T-cell (primary cell): Measurements from ENCODE around the gene SYT7. TPM values are rescaled to one million over a fixed set of nuclear protein-coding genes. Genes with fewer than 3 reads are reported as not detected.

Source experiments
- ATAC-seq, 4 experiments: fragments of 200-7000 bp in 3 of 4; fragments of 150-1000 bp in 1 of 4; cut with Tn5 transposase; replicated peaks in 1 of 4; 1 replicate in 3 of 4; 2 replicates in 1 of 4; pipeline ENCODE4 v1.10.0; 2021; ENCODE audit warnings: moderate library complexity in 3 of 4, mild to moderate bottlenecking in 2 of 4, moderate number of reproducible peaks in 1 of 4
- CTCF ChIA-PET, 2 donors: fragments of 300-600 bp; sonication (Branson Sonifier 250); formaldehyde crosslinking; loops; one replicate each; lab custom pipeline; 2022; ENCODE audit warnings: antibody characterized with exemption in 2 of 2; lab: Charles Lee
- POLR2A ChIA-PET, 2 donors: fragments of 300-600 bp; sonication (Branson Sonifier 250); formaldehyde crosslinking; loops; one replicate each; lab custom pipeline; 2022; ENCODE audit warnings: antibody characterized with exemption in 2 of 2; lab: Charles Lee
- DNase-seq, 35 experiments: peaks; one replicate each; pipeline versions ENCODE4 v3.0.0 to v3.0.0-alpha.2; 2013 to 2023
- H3K27ac ChIP-seq: one replicate; pipeline ENCODE4 v1.5.1; 2013; ENCODE audit warnings: low read length
- H3K27me3 ChIP-seq, 2 experiments: replicated peaks in 1 of 2; 1 replicate in 1 of 2; 2 replicates in 1 of 2; pipeline versions ENCODE4 v1.6.1 to v1.7.0; 2013; ENCODE audit warnings: low read length in 1 of 2, mixed read lengths in 1 of 2; ENCODE audit not compliant: control insufficient read depth in 2 of 2, insufficient read depth in 2 of 2; ENCODE audit errors: extremely low read depth in 1 of 2
- H3K36me3 ChIP-seq, 2 donors: 1 replicate in 1 of 2; 2 replicates in 1 of 2; pipeline versions ENCODE4 v1.6.1 to v1.7.0; 2013; ENCODE audit warnings: low read length in 1 of 2; ENCODE audit not compliant: control insufficient read depth in 2 of 2, insufficient read depth in 1 of 2; ENCODE audit errors: extremely low read depth in 1 of 2
- H3K4me1 ChIP-seq, 2 experiments: 1 replicate in 1 of 2; 2 replicates in 1 of 2; pipeline versions ENCODE4 v1.6.1 to v1.7.0; 2013; ENCODE audit warnings: low read length in 2 of 2, mixed read lengths in 1 of 2; ENCODE audit not compliant: insufficient read depth in 2 of 2, control insufficient read depth in 1 of 2; ENCODE audit errors: extremely low read depth in 1 of 2
- H3K4me3 ChIP-seq, 2 donors: 1 replicate in 1 of 2; 2 replicates in 1 of 2; pipeline versions ENCODE4 v1.5.1 to v1.7.0; 2013; ENCODE audit warnings: mild to moderate bottlenecking in 2 of 2, low read length in 1 of 2, moderate library complexity in 1 of 2; ENCODE audit not compliant: control insufficient read depth in 1 of 2; ENCODE audit errors: extremely low read depth in 1 of 2
- H3K9me3 ChIP-seq: 2 replicates; pipeline ENCODE4 v1.7.0; 2013
- H3K27ac Mint-ChIP-seq, 2 donors: one replicate each; pipeline ENCODE4 v1.8.0; 2020 to 2021; ENCODE audit warnings: mild to moderate bottlenecking in 2 of 2, mixed read lengths in 2 of 2
- H3K27me3 Mint-ChIP-seq, 2 donors: one replicate each; pipeline ENCODE4 v1.8.0; 2021 to 2022; ENCODE audit warnings: mixed read lengths in 2 of 2
- H3K36me3 Mint-ChIP-seq: one replicate; pipeline ENCODE4 v1.8.0; 2021; ENCODE audit warnings: mixed read lengths
- H3K4me1 Mint-ChIP-seq, 3 donors: one replicate each; pipeline ENCODE4 v1.8.0; 2020 to 2022; ENCODE audit warnings: mixed read lengths in 3 of 3, mild to moderate bottlenecking in 1 of 3
- H3K4me3 Mint-ChIP-seq, 3 donors: one replicate each; pipeline ENCODE4 v1.8.0; 2020 to 2022; ENCODE audit warnings: mild to moderate bottlenecking in 3 of 3, mixed read lengths in 3 of 3, moderate library complexity in 3 of 3
- H3K9me3 Mint-ChIP-seq, 3 donors: one replicate each; pipeline ENCODE4 v1.8.0; 2020 to 2022; ENCODE audit warnings: mixed read lengths in 3 of 3
- WGBS: methylation state at CpG from one replicate; pipeline ENCODE4 v1.1.5; 2013; ENCODE audit warnings: missing lambda C conversion rate; ENCODE audit not compliant: insufficient coverage; 5-methylcytosine and 5-hydroxymethylcytosine counted together
- total RNA-seq, 35 experiments: library from RNA in 6 of 35; stranded (reverse) in 6 of 35; fragments of 120-200 nt in 1 of 35; gene quantifications; one replicate each; pipeline versions ENCODE4 v1.2.1 to v1.2.4 and lab custom pipeline; 2013 to 2026

Gene SYT7
- total RNA-seq, 5 donors from 2014 or later (not counting 1 experiment from before 2014, with no cell fraction given): 0.19 to 0.26 (median 0.20) TPM; not detected in 2

DNA sequence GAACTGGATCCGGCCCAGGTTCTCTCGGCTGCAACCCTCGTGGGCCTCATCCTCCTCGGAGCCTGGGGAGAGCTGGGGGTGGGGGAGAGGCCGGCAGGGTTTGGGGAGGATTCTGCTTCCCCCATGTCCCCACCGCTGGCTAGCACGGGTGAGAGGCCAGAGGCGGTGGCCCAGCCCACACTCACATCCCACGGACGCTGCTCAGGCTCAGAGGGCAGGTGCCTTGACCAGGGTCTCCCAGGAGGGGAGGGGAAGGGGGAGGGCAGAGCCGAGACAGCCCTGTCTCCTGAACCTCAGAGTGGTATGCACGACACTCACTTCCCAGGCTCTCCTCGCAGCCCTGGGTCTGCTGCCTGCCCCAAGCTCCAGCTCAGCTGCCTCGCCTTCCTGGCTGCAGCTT lies 52.8 kb downstream of the SYT7 start:
- H3K27me3 ChIP-seq: peaks cover 0 to 79% of the 10 kb centered on the region in 2 experiments
- no peak overlapping the region for H3K27ac ChIP-seq
- ChIA-PET POLR2A (no interaction called here), CTCF (no interaction called here)
- H3K4me3 ChIP-seq: no peak overlapping the region
- H3K4me1 ChIP-seq: no peaks in the 10 kb centered on the region
- no peaks in the 10 kb centered on the region for H3K36me3 ChIP-seq
- no peak for DNase-seq
- WGBS: 35% methylated on average over 3 of the region's 14 CpGs
- H3K9me3 ChIP-seq: no peaks in the 10 kb centered on the region
- no peaks in the 10 kb centered on the region for H3K9me3 Mint-ChIP-seq
- no peaks in the 10 kb centered on the region for H3K4me1 Mint-ChIP-seq
- H3K27ac Mint-ChIP-seq: no peak overlapping the region
- no peaks in the 10 kb centered on the region for H3K36me3 Mint-ChIP-seq
- H3K4me3 Mint-ChIP-seq: no peak overlapping the region
- no peak for ATAC-seq
- peaks cover 14 to 39% of the 10 kb centered on the region in 2 donors for H3K27me3 Mint-ChIP-seq

DNA sequence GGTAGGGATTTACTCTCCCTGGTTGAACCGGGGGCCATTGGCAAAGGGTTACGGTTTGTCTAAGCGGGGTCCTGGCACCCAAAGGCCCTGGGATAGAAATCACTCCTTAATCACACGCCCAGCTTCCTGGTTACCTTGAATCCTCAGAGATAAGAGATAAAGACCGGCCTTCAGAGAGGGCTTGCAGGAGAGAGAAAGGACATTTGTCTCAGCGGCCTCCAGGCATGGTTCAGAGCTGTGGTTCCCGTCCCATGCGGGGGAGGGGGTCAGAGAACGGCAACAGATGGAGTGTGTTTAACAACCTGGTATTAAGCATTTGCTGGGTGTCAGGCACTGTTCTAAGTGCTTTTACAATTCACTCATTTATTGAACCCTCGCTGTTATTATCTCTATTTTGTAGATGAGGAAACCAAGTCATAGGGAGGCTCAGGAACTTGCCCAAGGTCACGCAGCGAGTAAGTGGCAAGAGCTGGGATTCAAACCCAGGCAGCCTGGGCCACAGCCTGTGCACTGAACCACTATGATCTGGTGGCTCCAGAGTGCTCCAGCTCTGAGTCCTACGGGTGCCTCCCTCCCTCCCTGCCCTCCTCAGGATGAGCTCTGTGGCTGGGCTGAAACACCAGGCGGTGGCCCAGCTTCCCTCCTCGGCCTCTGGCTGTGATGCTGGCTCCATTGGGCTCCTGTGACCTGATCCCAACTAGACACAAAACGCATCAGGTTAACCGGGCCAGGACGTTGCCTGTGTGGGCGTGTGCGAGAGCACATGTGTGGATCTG lies 53.7 kb downstream of the SYT7 start:
- Histone ChIP-seq H3K4me3 (no peak overlapping the region), H3K27ac (no peak overlapping the region), H3K9me3 (no peaks in the 10 kb centered on the region), H3K27me3 (peaks cover 0 to 70% of the 10 kb centered on the region in 2 experiments), H3K36me3 (no peaks in the 10 kb centered on the region), H3K4me1 (no peaks in the 10 kb centered on the region)
- ChIA-PET POLR2A (no interaction called here), CTCF (interaction anchor here in 1 of 2 donors (0.6 kb wide), 1 partner anchor 11 kb away, joined by 4 read pairs; no protein-coding TSS in a partner anchor)
- no peaks in the 10 kb centered on the region for H3K4me1 Mint-ChIP-seq
- no peak overlapping the region for H3K4me3 Mint-ChIP-seq
- no peak for ATAC-seq
- H3K9me3 Mint-ChIP-seq: no peaks in the 10 kb centered on the region
- DNase-seq: no peak
- no peaks in the 10 kb centered on the region for H3K36me3 Mint-ChIP-seq
- H3K27me3 Mint-ChIP-seq: peaks cover 14 to 41% of the 10 kb centered on the region in 2 donors
- WGBS: 91% methylated on average over 10 of the region's 20 CpGs
- H3K27ac Mint-ChIP-seq: no peak overlapping the region

DNA sequence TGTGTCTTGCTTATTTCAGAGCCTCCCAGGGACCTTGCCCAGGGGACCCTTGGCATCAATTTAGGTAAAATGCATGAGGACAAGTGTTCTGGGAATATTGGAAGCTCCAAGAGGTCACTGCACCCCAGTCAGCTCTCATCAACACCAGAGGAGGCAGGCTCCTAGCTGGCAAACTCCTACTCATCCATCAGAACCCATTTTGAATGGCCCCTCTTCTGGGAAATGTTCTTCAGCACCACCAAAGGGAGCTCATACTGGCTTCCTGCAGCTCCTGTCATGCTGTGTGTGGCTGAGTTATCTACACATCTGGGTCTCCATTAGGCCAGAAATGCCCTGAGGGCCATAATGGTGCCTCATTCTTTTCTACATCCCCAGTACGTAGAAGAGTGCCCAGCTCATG lies 54.6 kb downstream of the SYT7 start:
- no peak for ATAC-seq
- ChIA-PET POLR2A (interaction anchor here in 1 of 2 donors (0.7 kb wide), 1 partner anchor 1681 kb away, joined by 3 read pairs; no protein-coding TSS in a partner anchor), CTCF (no interaction called here)
- Mint-ChIP-seq H3K36me3 (no peaks in the 10 kb centered on the region), H3K9me3 (no peaks in the 10 kb centered on the region), H3K27me3 (peaks cover 14 to 41% of the 10 kb centered on the region in 2 donors), H3K4me1 (no peaks in the 10 kb centered on the region), H3K4me3 (no peak overlapping the region), H3K27ac (no peak overlapping the region)
- no peak overlapping the region for H3K27ac ChIP-seq
- WGBS: 89% methylated on average over 1 of the region's 1 CpG
- no peaks in the 10 kb centered on the region for H3K4me1 ChIP-seq
- no peaks in the 10 kb centered on the region for H3K36me3 ChIP-seq
- no peak for DNase-seq
- H3K4me3 ChIP-seq: no peak overlapping the region
- peaks cover 0 to 67% of the 10 kb centered on the region in 2 experiments for H3K27me3 ChIP-seq
- H3K9me3 ChIP-seq: no peaks in the 10 kb centered on the region

DNA sequence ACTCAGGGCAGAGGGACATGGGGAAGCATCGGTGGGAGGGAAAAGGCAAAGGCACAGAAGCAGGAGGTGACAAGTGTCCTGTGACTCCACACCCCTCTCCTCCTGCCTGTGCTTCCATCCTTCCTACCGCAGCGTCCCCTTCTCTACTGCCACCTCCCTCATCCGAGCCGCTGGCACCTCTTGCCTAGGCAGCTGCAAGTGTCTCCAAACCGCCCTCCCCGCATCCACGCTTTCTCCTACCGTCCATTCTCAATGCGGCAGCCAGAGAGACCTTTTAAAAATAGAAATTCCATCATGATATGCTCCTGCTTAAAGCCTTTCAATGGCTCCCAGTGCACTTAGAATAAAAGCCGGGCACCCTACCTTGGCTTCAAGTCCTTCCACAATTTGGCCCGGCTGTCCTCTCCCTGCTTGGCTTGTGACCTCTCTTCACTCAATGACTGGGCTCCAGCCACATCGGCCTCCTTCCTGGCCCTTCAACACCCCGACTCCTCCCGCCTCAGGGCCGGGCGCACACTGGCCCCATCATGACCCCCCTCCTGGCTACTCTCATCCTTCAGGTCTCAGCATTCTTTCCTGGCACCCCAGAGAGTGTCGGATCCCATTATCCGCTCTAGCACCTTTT lies 55.8 kb downstream of the SYT7 start:
- WGBS: 85% methylated on average over 16 of the region's 19 CpGs
- no peak overlapping the region for H3K27ac ChIP-seq
- ATAC-seq: no peak
- POLR2A ChIA-PET: no interaction called here
- Mint-ChIP-seq H3K36me3 (no peaks in the 10 kb centered on the region), H3K9me3 (no peaks in the 10 kb centered on the region), H3K4me1 (no peaks in the 10 kb centered on the region), H3K27ac (no peak overlapping the region), H3K27me3 (peaks cover 14 to 41% of the 10 kb centered on the region in 2 donors), H3K4me3 (no peak overlapping the region)
- CTCF ChIA-PET: no interaction called here
- H3K4me3 ChIP-seq: no peak overlapping the region
- no peak for DNase-seq
- H3K27me3 ChIP-seq: peaks cover 0 to 57% of the 10 kb centered on the region in 2 experiments
- H3K9me3 ChIP-seq: no peaks in the 10 kb centered on the region
- H3K4me1 ChIP-seq: no peaks in the 10 kb centered on the region
- H3K36me3 ChIP-seq: no peaks in the 10 kb centered on the region

DNA sequence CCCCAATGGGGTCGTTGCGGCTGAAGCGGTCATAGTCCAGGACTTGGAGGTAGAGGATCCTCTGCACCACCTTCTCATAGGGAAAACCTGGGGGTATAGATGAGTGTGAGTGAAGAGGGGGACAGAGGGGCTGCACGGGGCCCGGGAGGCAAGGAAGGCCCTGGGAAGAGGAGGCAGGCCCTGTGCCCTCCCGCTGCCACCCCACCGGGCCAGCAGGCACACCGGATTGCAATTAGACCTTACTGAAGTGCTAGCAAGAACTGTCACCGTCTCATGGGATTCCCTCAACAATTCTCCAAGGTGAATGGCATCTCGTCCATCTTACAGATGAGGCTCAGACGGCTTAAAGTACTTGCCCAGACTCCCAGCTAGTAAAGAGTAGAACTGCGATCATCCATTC lies 56.4 kb downstream of the SYT7 start:
- no peak overlapping the region for H3K4me3 ChIP-seq
- H3K9me3 ChIP-seq: no peaks in the 10 kb centered on the region
- Mint-ChIP-seq H3K4me1 (no peaks in the 10 kb centered on the region), H3K9me3 (no peaks in the 10 kb centered on the region), H3K36me3 (no peaks in the 10 kb centered on the region), H3K27ac (no peak overlapping the region), H3K27me3 (peaks cover 14 to 41% of the 10 kb centered on the region in 2 donors), H3K4me3 (no peak overlapping the region)
- ChIA-PET POLR2A (no interaction called here), CTCF (no interaction called here)
- H3K4me1 ChIP-seq: no peaks in the 10 kb centered on the region
- DNase-seq: no peak
- peaks cover 0 to 52% of the 10 kb centered on the region in 2 experiments for H3K27me3 ChIP-seq
- ATAC-seq: no peak
- no peaks in the 10 kb centered on the region for H3K36me3 ChIP-seq
- no peak overlapping the region for H3K27ac ChIP-seq
- WGBS: 83% methylated on average over 8 of the region's 12 CpGs

DNA sequence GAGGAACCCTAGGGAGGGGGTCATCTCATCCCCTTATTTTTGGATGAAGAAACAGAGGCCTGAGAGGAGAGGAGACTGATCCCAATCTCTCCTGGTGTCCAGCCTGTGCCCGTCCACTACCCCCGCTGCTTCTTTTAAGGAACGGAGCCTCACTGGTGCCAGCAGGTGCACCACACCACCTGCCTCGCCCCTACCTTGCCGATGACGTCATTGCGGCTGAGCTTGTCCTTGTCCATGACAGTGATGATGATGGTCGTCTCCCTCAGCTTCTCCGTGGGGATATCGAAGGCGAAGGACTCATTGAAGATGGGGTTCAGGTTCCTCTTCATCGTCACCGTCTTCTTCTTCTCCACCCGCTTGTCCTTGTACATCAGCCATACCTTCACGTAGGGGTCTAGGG lies 58.0 kb downstream of the SYT7 start:
- Mint-ChIP-seq H3K36me3 (no peaks in the 10 kb centered on the region), H3K27ac (no peak overlapping the region), H3K4me3 (no peak overlapping the region), H3K27me3 (peaks cover 20 to 45% of the 10 kb centered on the region in 2 donors), H3K4me1 (no peaks in the 10 kb centered on the region), H3K9me3 (no peaks in the 10 kb centered on the region)
- 89% methylated on average over 7 of the region's 15 CpGs for WGBS
- H3K27ac ChIP-seq: no peak overlapping the region
- no peaks in the 10 kb centered on the region for H3K36me3 ChIP-seq
- H3K4me1 ChIP-seq: no peaks in the 10 kb centered on the region
- H3K27me3 ChIP-seq: peaks cover 0 to 48% of the 10 kb centered on the region in 2 experiments
- ChIA-PET POLR2A (no interaction called here), CTCF (no interaction called here)
- ATAC-seq: no peak
- H3K4me3 ChIP-seq: no peak overlapping the region
- H3K9me3 ChIP-seq: no peaks in the 10 kb centered on the region
- DNase-seq: no peak
